Measurements from ENCODE around the gene RPL14.
A peak's percentile ranks its signal among the peaks of the same experiment; 100 is the strongest.

RPL14 gene

DNA sequence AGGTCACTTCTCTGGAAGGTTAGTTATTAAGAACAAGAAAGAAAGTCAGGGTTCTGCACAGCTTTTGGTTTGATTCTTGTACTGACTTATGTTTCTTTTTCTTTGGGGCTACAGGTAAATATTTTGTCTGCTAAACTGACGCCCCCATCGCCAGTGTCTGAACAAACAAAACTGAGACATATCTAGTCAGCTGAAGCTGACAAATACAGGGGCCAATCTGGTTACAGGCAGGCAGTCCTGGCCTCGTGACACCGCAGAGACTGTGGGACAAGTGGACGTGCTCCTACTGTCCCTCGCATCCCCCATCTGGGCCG lies 4.6 kb upstream of the RPL14 start:
- H3K27ac ChIP-seq (ENCODE audit: insufficient read depth in 1 of 2, low read depth in 1 of 2, low read length in 2 of 2, poor library complexity in 1 of 2, severe bottlenecking in 2 of 2) = peak overlapping the region; percentile 83 to 92
- H3K9me3 ChIP-seq (ENCODE audit: control extremely low read depth in 1 of 5, control insufficient read depth in 4 of 5, insufficient read depth in 2 of 5, low read depth in 1 of 5, low read length in 4 of 5) = no peaks in the 10 kb centered on the region
- POLR2A ChIA-PET = interaction anchor here (0.6 to 0.7 kb wide), 2 partner anchors 20 to 71 kb away, joined by 3 read pairs; no protein-coding TSS in a partner anchor
- peak overlapping the region; percentile 58 to 87 (median 80) for H3K4me3 ChIP-seq (ENCODE audit: control insufficient read depth in 1 of 7, extremely low read depth in 1 of 7, insufficient read depth in 4 of 7, low read depth in 2 of 7, low read length in 6 of 7)
- no peak for DNase-seq
- 3% methylated on average over 7 of the region's 7 CpGs for WGBS (ENCODE audit: insufficient coverage)
- H3K4me1 ChIP-seq (ENCODE audit: control extremely low read depth in 1 of 4, control insufficient read depth in 4 of 4, insufficient read depth in 4 of 4, low read length in 3 of 4) = peaks cover 14 to 27% (median 18%) of the 10 kb centered on the region in 4 experiments
- H3K27me3 ChIP-seq (replicated peaks in 2 of 5; ENCODE audit: control insufficient read depth in 4 of 5, insufficient read depth in 5 of 5, low read length in 4 of 5) = no peaks in the 10 kb centered on the region
- CTCF ChIA-PET = interaction anchor here (1.1 to 1.7 kb wide), 2 partner anchors 29 to 55 kb away, joined by 4 to 5 read pairs; no protein-coding TSS in a partner anchor
- H3K36me3 ChIP-seq (ENCODE audit: control insufficient read depth in 4 of 4, insufficient read depth in 4 of 4, low read length in 3 of 4) = no peaks in the 10 kb centered on the region

GRCh38 chr3:40452876-40453730 lies 4.0 kb upstream of the RPL14 start:
- CTCF ChIA-PET = interaction anchor here (1.7 kb wide), 1 partner anchor 29 kb away, joined by 5 read pairs; no protein-coding TSS in a partner anchor
- POLR2A ChIA-PET = interaction anchor here (0.6 to 0.7 kb wide), 2 partner anchors 21 to 71 kb away, joined by 3 read pairs; no protein-coding TSS in a partner anchor
- Histone ChIP-seq H3K36me3 (ENCODE audit: control insufficient read depth in 4 of 4, insufficient read depth in 4 of 4, low read length in 3 of 4) (peaks cover 0 to 4% (median 0%) of the 10 kb centered on the region in 4 experiments), H3K9me3 (ENCODE audit: control extremely low read depth in 1 of 5, control insufficient read depth in 4 of 5, insufficient read depth in 2 of 5, low read depth in 1 of 5, low read length in 4 of 5) (no peaks in the 10 kb centered on the region), H3K27ac (ENCODE audit: insufficient read depth in 1 of 2, low read depth in 1 of 2, low read length in 2 of 2, poor library complexity in 1 of 2, severe bottlenecking in 2 of 2) (peak overlapping the region; percentile 83 to 92), H3K27me3 (replicated peaks in 2 of 5; ENCODE audit: control insufficient read depth in 4 of 5, insufficient read depth in 5 of 5, low read length in 4 of 5) (no peaks in the 10 kb centered on the region), H3K4me1 (ENCODE audit: control extremely low read depth in 1 of 4, control insufficient read depth in 4 of 4, insufficient read depth in 4 of 4, low read length in 3 of 4) (peaks cover 18 to 33% (median 24%) of the 10 kb centered on the region in 4 experiments), H3K4me3 (ENCODE audit: control insufficient read depth in 1 of 7, extremely low read depth in 1 of 7, insufficient read depth in 4 of 7, low read depth in 2 of 7, low read length in 6 of 7) (peak overlapping the region; percentile 58 to 87 (median 80))
- WGBS (ENCODE audit: insufficient coverage) = 0% methylated on average over 32 of the region's 41 CpGs
- peak; percentile 99 to 100 (median 99) for DNase-seq

DNA sequence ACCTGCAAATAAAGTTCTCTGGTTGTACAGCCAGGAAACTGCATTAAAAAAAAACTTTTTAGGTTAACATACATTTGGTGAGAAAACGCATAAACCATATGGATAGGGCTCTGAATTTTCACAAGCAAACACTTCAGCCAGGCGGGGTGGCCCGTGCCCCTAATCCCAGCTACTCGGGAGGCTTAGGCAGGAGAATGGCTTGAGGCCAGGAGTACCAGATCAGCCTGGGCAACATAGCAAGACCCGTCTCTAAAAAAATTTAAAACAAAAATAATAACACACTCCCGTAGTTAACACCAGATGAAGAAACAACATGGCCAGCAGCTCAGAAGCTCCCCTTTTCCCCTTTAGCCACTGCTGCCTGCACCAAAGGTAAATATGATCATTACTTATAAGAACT lies 3.2 kb upstream of the RPL14 start:
- Histone ChIP-seq H3K27ac (ENCODE audit: insufficient read depth in 1 of 2, low read depth in 1 of 2, low read length in 2 of 2, poor library complexity in 1 of 2, severe bottlenecking in 2 of 2) (peak overlapping the region in 1 of 2 experiments; percentile 92), H3K4me3 (ENCODE audit: control insufficient read depth in 1 of 7, extremely low read depth in 1 of 7, insufficient read depth in 4 of 7, low read depth in 2 of 7, low read length in 6 of 7) (peak overlapping the region in 5 of 7 experiments; percentile 58 to 87 (median 80)), H3K9me3 (ENCODE audit: control extremely low read depth in 1 of 5, control insufficient read depth in 4 of 5, insufficient read depth in 2 of 5, low read depth in 1 of 5, low read length in 4 of 5) (no peaks in the 10 kb centered on the region), H3K27me3 (replicated peaks in 2 of 5; ENCODE audit: control insufficient read depth in 4 of 5, insufficient read depth in 5 of 5, low read length in 4 of 5) (no peaks in the 10 kb centered on the region), H3K36me3 (ENCODE audit: control insufficient read depth in 4 of 4, insufficient read depth in 4 of 4, low read length in 3 of 4) (peaks cover 0 to 12% (median 4%) of the 10 kb centered on the region in 4 experiments), H3K4me1 (ENCODE audit: control extremely low read depth in 1 of 4, control insufficient read depth in 4 of 4, insufficient read depth in 4 of 4, low read length in 3 of 4) (peaks cover 21 to 41% (median 32%) of the 10 kb centered on the region in 4 experiments)
- POLR2A ChIA-PET = interaction anchor here (0.6 kb wide), 1 partner anchor 753 kb away, joined by 3 read pairs; no protein-coding TSS in a partner anchor
- 44% methylated on average over 2 of the region's 6 CpGs for WGBS (ENCODE audit: insufficient coverage)
- DNase-seq = no peak
- CTCF ChIA-PET = interaction anchor here (1.2 to 1.7 kb wide), 2 partner anchors 9 to 28 kb away, joined by 3 to 5 read pairs; no protein-coding TSS in a partner anchor

GRCh38 chr3:40455328-40455727 lies 1.8 kb upstream of the RPL14 start:
- no peak overlapping the region for H3K27ac ChIP-seq (ENCODE audit: insufficient read depth in 1 of 2, low read depth in 1 of 2, low read length in 2 of 2, poor library complexity in 1 of 2, severe bottlenecking in 2 of 2)
- CTCF ChIA-PET = no interaction called here
- H3K4me3 ChIP-seq (ENCODE audit: control insufficient read depth in 1 of 7, extremely low read depth in 1 of 7, insufficient read depth in 4 of 7, low read depth in 2 of 7, low read length in 6 of 7) = no peak overlapping the region
- no peak for DNase-seq
- peaks cover 5 to 24% (median 12%) of the 10 kb centered on the region in 4 experiments for H3K36me3 ChIP-seq (ENCODE audit: control insufficient read depth in 4 of 4, insufficient read depth in 4 of 4, low read length in 3 of 4)
- no peaks in the 10 kb centered on the region for H3K27me3 ChIP-seq (replicated peaks in 2 of 5; ENCODE audit: control insufficient read depth in 4 of 5, insufficient read depth in 5 of 5, low read length in 4 of 5)
- peaks cover 21 to 43% (median 35%) of the 10 kb centered on the region in 4 experiments for H3K4me1 ChIP-seq (ENCODE audit: control extremely low read depth in 1 of 4, control insufficient read depth in 4 of 4, insufficient read depth in 4 of 4, low read length in 3 of 4)
- no peaks in the 10 kb centered on the region for H3K9me3 ChIP-seq (ENCODE audit: control extremely low read depth in 1 of 5, control insufficient read depth in 4 of 5, insufficient read depth in 2 of 5, low read depth in 1 of 5, low read length in 4 of 5)
- POLR2A ChIA-PET = no interaction called here
- 100% methylated on average over 4 of the region's 4 CpGs for WGBS (ENCODE audit: insufficient coverage)

DNA sequence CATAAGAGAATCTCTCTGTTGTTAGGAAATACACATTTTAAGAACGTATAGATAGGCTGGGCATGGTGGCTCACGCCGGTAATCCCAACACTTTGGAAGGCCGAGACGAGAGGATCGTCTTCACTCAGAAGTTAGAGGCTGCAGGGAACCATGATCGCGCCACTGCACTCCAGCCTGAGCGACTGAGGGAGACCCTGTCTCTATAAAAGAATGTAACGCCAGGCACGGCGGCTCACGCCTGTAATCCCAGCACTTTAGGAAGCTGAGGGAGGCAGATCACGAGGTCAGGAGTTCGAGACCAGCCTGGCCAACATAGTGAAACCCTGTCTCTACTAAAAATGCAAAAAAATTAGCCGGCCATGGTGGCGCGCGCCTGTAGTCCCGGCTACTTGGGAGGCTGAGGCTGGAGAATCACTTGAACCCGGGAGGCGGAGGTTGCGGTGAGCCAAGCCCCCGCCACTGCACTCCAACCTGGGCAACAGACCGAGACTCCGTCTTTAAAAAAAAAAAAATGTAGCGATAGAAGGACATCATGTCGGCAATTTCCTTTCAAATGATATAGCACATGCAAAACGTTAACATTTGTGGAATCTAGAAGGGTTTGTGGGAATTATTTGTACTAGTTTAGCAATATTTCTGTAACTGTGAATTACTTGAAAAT lies 730 bp upstream of the RPL14 start:
- 59% methylated on average over 20 of the region's 29 CpGs for WGBS (ENCODE audit: insufficient coverage)
- DNase-seq = no peak
- CTCF ChIA-PET = interaction anchor here (1.6 kb wide), 1 partner anchor 19 kb away, joined by 5 read pairs; no protein-coding TSS in a partner anchor

GRCh38 chr3:40458473-40458872 lies 1.3 kb downstream of the RPL14 start:
- Histone ChIP-seq H3K27ac (ENCODE audit: insufficient read depth in 1 of 2, low read depth in 1 of 2, low read length in 2 of 2, poor library complexity in 1 of 2, severe bottlenecking in 2 of 2) (peak overlapping the region; percentile 77 to 92), H3K9me3 (ENCODE audit: control extremely low read depth in 1 of 5, control insufficient read depth in 4 of 5, insufficient read depth in 2 of 5, low read depth in 1 of 5, low read length in 4 of 5) (no peaks in the 10 kb centered on the region), H3K4me1 (ENCODE audit: control extremely low read depth in 1 of 4, control insufficient read depth in 4 of 4, insufficient read depth in 4 of 4, low read length in 3 of 4) (peaks cover 14 to 31% (median 24%) of the 10 kb centered on the region in 4 experiments), H3K27me3 (replicated peaks in 2 of 5; ENCODE audit: control insufficient read depth in 4 of 5, insufficient read depth in 5 of 5, low read length in 4 of 5) (no peaks in the 10 kb centered on the region), H3K4me3 (ENCODE audit: control insufficient read depth in 1 of 7, extremely low read depth in 1 of 7, insufficient read depth in 4 of 7, low read depth in 2 of 7, low read length in 6 of 7) (peak overlapping the region in 6 of 7 experiments; percentile 84 to 99 (median 94)), H3K36me3 (ENCODE audit: control insufficient read depth in 4 of 4, insufficient read depth in 4 of 4, low read length in 3 of 4) (peaks cover 5 to 50% (median 31%) of the 10 kb centered on the region in 4 experiments)
- DNase-seq = no peak
- ChIA-PET POLR2A (no interaction called here), CTCF (interaction anchor here (1.0 to 1.4 kb wide), 3 partner anchors 13 to 1045 kb away, joined by 3 to 4 read pairs (median 3); no protein-coding TSS in a partner anchor)
- WGBS (ENCODE audit: insufficient coverage) = 100% methylated on average over 2 of the region's 4 CpGs

More for the DNA sequence above, 730 bp upstream of the RPL14 start:
- POLR2A ChIA-PET = no interaction called here
- H3K27ac ChIP-seq (ENCODE audit: insufficient read depth in 1 of 2, low read depth in 1 of 2, low read length in 2 of 2, poor library complexity in 1 of 2, severe bottlenecking in 2 of 2) = peak overlapping the region; percentile 77 to 92
- peaks cover 21 to 43% (median 35%) of the 10 kb centered on the region in 4 experiments for H3K4me1 ChIP-seq (ENCODE audit: control extremely low read depth in 1 of 4, control insufficient read depth in 4 of 4, insufficient read depth in 4 of 4, low read length in 3 of 4)
- H3K36me3 ChIP-seq (ENCODE audit: control insufficient read depth in 4 of 4, insufficient read depth in 4 of 4, low read length in 3 of 4) = peaks cover 5 to 32% (median 21%) of the 10 kb centered on the region in 4 experiments
- H3K27me3 ChIP-seq (replicated peaks in 2 of 5; ENCODE audit: control insufficient read depth in 4 of 5, insufficient read depth in 5 of 5, low read length in 4 of 5) = no peaks in the 10 kb centered on the region
- no peaks in the 10 kb centered on the region for H3K9me3 ChIP-seq (ENCODE audit: control extremely low read depth in 1 of 5, control insufficient read depth in 4 of 5, insufficient read depth in 2 of 5, low read depth in 1 of 5, low read length in 4 of 5)
- peak overlapping the region in 6 of 7 experiments; percentile 84 to 99 (median 94) for H3K4me3 ChIP-seq (ENCODE audit: control insufficient read depth in 1 of 7, extremely low read depth in 1 of 7, insufficient read depth in 4 of 7, low read depth in 2 of 7, low read length in 6 of 7)
